K562 (cell line): ENCODE measurements around the gene PIK3CD. TPM values are rescaled to one million over a fixed set of nuclear protein-coding genes. Genes with fewer than 3 reads are reported as not detected.

Source experiments
- ARID2 ChIP-seq: fragments of 450-650 bp; IDR thresholded peaks from 2 replicates; pipeline ENCODE4 v1.6.1; 2017; ENCODE audit warnings: antibody characterized with exemption, mild to moderate bottlenecking
- CHD2 ChIP-seq: IDR thresholded peaks from 2 replicates; pipeline ENCODE4 v1.6.1; 2011; ENCODE audit warnings: low read depth, low read length
- DMBX1 ChIP-seq: fragments of 250-450 bp; sonication (Bioruptor Pico); IDR thresholded peaks from 2 replicates; pipeline ENCODE4 v1.8.0; 2022; ENCODE audit warnings: inconsistent platforms, mild to moderate bottlenecking, moderate library complexity, borderline replicate concordance
- ESRRB ChIP-seq: fragments of 250-450 bp; sonication (Bioruptor Pico); IDR thresholded peaks from 2 replicates; pipeline ENCODE4 v1.5.0; 2020; ENCODE audit warnings: mild to moderate bottlenecking, moderate library complexity, borderline replicate concordance
- NFRKB ChIP-seq: fragments of 450-650 bp; IDR thresholded peaks from 2 replicates; pipeline ENCODE4 v1.6.1; 2016; ENCODE audit warnings: low read depth
- NR2F6 ChIP-seq: fragments of 450-650 bp; formaldehyde crosslinking; IDR thresholded peaks from 2 replicates; pipeline ENCODE4 v1.4.0; 2020; ENCODE audit warnings: mild to moderate bottlenecking
- PHF20 ChIP-seq: fragments of 450-650 bp; IDR thresholded peaks from 2 replicates; pipeline ENCODE4 v1.6.1; 2018; ENCODE audit not compliant: partially characterized antibody
- YY1 ChIP-seq, 3 experiments: IDR thresholded peaks; 2 replicates each; pipeline ENCODE4 v1.6.1; 2011; ENCODE audit warnings: low read length in 2 of 3, mild to moderate bottlenecking in 2 of 3, moderate library complexity in 2 of 3, borderline replicate concordance in 1 of 3, control low read depth in 1 of 3, low read depth in 1 of 3; ENCODE audit not compliant: insufficient read depth in 3 of 3, insufficient replicate concordance in 2 of 3, control insufficient read depth in 1 of 3, insufficient read length in 1 of 3; ENCODE audit errors: extremely low read depth in 1 of 3
- ZNF146 ChIP-seq: IDR thresholded peaks from one replicate; pipeline ENCODE4 v1.6.1; 2018; ENCODE audit warnings: missing compliant biosample characterization; ENCODE audit not compliant: unreplicated experiment
- polyA plus RNA-seq, 8 experiments: library from polyadenylated mRNA; depleted of rRNA in 4 of 8; stranded (reverse) in 5 of 8; unstranded in 3 of 8; fragments of >200 nt; fragmentation: Nextera tagmentation in 2 of 8; fragmentation: Illumina TruSeq in 1 of 8; extraction: Ambion mirVana in 2 of 8; extraction: Trizol in 1 of 8; gene quantifications; 2 replicates each; pipeline versions ENCODE4 v1.2.1 to v1.2.3, GENCODE V29; 2011 to 2014; ENCODE audit warnings: inconsistent platforms in 1 of 8, missing spikeins in 1 of 8
- total RNA-seq, 7 experiments: library from RNA; depleted of rRNA in 6 of 7; stranded (reverse); fragments of >200 nt in 6 of 7; fragmentation: Illumina TruSeq in 2 of 7; extraction: Trizol in 2 of 7; gene quantifications; 2 replicates each; pipeline versions ENCODE4 v1.2.1 to v1.2.3, GENCODE V29; 2011 to 2021; ENCODE audit warnings: low replicate concordance in 1 of 7
- TF ChIP-seq, protein P1 (sequence below), 2 experiments: fragments of 450-650 bp in 1 of 2; sonication (generic) in 1 of 2; formaldehyde crosslinking; conservative IDR thresholded peaks; 2 replicates each; pipeline versions ENCODE4 v1.4.0 to v1.8.1; 2020 to 2022; ENCODE audit warnings: mild to moderate bottlenecking in 1 of 2, missing genetic modification reagents in 1 of 2
- TF ChIP-seq, protein P2 (sequence below): fragments of 450-650 bp; IDR thresholded peaks from 2 replicates; pipeline ENCODE4 v1.6.1; 2016; ENCODE audit warnings: mild to moderate bottlenecking, moderate library complexity
- TF ChIP-seq, protein P3 (sequence below), 2 experiments: fragments of 450-650 bp; IDR thresholded peaks; 2 replicates each; pipeline ENCODE4 v1.6.1; 2016

Gene PIK3CD
- total and polyA plus RNA-seq, 9 of the 15 experiments (the other 6 are each of a cell fraction or from before 2014, with no cell fraction given): 1.8 to 20.8 (median 7.2) TPM

DNA sequence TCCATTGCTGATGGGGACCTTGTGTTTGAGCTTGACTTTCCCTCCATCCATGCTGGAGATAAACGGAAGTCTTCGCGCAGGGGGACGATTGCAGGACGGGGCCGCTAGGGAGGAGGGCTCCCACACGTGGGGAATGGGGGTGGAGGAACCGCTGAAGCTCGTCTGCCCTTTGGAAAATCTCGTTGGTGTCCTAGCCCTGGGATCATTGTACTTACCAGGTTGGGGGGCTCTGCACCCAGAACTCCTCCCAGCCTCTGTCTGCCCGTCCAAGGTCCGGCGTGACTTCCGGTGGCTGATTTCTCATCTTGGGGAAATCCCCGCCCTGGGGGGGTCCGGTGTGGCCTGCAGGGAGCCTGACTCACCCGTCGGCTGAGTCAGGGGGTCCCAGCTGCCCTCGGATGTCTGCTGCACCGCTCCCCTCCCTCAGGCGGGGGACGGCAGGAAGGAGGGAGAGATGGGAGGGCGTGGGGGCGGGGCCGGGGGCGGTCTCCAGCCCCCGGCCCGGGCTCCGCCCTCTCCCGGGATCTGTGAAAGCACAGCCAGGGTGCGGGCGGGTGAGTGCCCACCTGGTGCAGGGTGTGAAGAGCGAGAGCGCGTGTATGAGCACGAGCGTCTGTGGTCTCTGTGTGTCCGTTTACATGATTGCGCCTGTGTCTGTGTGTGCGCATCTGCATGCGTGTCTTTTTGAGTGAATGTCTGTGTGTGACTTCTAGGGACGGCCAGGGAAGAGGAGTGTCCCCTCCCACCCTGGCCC is 35.8 kb downstream of the PIK3CD start (continued):
- no peak for TF ChIP-seq ESRRB (CRISPR knock-in tag)
- TF ChIP-seq, protein P1, sequence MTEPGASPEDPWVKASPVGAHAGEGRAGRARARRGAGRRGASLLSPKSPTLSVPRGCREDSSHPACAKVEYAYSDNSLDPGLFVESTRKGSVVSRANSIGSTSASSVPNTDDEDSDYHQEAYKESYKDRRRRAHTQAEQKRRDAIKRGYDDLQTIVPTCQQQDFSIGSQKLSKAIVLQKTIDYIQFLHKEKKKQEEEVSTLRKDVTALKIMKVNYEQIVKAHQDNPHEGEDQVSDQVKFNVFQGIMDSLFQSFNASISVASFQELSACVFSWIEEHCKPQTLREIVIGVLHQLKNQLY (CRISPR knock-in tag; conservative IDR thresholded peaks at IDR 0.05): no peak
- peak in 2 of 3 experiments; percentile 8 to 58 for TF ChIP-seq YY1 (IDR thresholded peaks at IDR 0.05; ENCODE audit: borderline replicate concordance in 1 of 3, control insufficient read depth in 1 of 3, extremely low read depth in 1 of 3, insufficient read depth in 3 of 3, insufficient read length in 1 of 3, insufficient replicate concordance in 2 of 3, low read depth in 1 of 3, low read length in 2 of 3)
- no peak for TF ChIP-seq ZNF146 (CRISPR knock-in tag)
- TF ChIP-seq PHF20: peak; percentile 87
- TF ChIP-seq, protein P2, sequence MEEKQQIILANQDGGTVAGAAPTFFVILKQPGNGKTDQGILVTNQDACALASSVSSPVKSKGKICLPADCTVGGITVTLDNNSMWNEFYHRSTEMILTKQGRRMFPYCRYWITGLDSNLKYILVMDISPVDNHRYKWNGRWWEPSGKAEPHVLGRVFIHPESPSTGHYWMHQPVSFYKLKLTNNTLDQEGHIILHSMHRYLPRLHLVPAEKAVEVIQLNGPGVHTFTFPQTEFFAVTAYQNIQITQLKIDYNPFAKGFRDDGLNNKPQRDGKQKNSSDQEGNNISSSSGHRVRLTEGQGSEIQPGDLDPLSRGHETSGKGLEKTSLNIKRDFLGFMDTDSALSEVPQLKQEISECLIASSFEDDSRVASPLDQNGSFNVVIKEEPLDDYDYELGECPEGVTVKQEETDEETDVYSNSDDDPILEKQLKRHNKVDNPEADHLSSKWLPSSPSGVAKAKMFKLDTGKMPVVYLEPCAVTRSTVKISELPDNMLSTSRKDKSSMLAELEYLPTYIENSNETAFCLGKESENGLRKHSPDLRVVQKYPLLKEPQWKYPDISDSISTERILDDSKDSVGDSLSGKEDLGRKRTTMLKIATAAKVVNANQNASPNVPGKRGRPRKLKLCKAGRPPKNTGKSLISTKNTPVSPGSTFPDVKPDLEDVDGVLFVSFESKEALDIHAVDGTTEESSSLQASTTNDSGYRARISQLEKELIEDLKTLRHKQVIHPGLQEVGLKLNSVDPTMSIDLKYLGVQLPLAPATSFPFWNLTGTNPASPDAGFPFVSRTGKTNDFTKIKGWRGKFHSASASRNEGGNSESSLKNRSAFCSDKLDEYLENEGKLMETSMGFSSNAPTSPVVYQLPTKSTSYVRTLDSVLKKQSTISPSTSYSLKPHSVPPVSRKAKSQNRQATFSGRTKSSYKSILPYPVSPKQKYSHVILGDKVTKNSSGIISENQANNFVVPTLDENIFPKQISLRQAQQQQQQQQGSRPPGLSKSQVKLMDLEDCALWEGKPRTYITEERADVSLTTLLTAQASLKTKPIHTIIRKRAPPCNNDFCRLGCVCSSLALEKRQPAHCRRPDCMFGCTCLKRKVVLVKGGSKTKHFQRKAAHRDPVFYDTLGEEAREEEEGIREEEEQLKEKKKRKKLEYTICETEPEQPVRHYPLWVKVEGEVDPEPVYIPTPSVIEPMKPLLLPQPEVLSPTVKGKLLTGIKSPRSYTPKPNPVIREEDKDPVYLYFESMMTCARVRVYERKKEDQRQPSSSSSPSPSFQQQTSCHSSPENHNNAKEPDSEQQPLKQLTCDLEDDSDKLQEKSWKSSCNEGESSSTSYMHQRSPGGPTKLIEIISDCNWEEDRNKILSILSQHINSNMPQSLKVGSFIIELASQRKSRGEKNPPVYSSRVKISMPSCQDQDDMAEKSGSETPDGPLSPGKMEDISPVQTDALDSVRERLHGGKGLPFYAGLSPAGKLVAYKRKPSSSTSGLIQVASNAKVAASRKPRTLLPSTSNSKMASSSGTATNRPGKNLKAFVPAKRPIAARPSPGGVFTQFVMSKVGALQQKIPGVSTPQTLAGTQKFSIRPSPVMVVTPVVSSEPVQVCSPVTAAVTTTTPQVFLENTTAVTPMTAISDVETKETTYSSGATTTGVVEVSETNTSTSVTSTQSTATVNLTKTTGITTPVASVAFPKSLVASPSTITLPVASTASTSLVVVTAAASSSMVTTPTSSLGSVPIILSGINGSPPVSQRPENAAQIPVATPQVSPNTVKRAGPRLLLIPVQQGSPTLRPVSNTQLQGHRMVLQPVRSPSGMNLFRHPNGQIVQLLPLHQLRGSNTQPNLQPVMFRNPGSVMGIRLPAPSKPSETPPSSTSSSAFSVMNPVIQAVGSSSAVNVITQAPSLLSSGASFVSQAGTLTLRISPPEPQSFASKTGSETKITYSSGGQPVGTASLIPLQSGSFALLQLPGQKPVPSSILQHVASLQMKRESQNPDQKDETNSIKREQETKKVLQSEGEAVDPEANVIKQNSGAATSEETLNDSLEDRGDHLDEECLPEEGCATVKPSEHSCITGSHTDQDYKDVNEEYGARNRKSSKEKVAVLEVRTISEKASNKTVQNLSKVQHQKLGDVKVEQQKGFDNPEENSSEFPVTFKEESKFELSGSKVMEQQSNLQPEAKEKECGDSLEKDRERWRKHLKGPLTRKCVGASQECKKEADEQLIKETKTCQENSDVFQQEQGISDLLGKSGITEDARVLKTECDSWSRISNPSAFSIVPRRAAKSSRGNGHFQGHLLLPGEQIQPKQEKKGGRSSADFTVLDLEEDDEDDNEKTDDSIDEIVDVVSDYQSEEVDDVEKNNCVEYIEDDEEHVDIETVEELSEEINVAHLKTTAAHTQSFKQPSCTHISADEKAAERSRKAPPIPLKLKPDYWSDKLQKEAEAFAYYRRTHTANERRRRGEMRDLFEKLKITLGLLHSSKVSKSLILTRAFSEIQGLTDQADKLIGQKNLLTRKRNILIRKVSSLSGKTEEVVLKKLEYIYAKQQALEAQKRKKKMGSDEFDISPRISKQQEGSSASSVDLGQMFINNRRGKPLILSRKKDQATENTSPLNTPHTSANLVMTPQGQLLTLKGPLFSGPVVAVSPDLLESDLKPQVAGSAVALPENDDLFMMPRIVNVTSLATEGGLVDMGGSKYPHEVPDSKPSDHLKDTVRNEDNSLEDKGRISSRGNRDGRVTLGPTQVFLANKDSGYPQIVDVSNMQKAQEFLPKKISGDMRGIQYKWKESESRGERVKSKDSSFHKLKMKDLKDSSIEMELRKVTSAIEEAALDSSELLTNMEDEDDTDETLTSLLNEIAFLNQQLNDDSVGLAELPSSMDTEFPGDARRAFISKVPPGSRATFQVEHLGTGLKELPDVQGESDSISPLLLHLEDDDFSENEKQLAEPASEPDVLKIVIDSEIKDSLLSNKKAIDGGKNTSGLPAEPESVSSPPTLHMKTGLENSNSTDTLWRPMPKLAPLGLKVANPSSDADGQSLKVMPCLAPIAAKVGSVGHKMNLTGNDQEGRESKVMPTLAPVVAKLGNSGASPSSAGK: peak; percentile 94
- 0 out of 2 replicates have a peak, but pooled peaks have one; percentile 40 for TF ChIP-seq ARID2
- peak; percentile 52 for TF ChIP-seq DMBX1 (CRISPR knock-in tag)
- TF ChIP-seq, protein P3, sequence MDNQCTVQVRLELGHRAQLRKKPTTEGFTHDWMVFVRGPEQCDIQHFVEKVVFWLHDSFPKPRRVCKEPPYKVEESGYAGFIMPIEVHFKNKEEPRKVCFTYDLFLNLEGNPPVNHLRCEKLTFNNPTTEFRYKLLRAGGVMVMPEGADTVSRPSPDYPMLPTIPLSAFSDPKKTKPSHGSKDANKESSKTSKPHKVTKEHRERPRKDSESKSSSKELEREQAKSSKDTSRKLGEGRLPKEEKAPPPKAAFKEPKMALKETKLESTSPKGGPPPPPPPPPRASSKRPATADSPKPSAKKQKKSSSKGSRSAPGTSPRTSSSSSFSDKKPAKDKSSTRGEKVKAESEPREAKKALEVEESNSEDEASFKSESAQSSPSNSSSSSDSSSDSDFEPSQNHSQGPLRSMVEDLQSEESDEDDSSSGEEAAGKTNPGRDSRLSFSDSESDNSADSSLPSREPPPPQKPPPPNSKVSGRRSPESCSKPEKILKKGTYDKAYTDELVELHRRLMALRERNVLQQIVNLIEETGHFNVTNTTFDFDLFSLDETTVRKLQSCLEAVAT (IDR thresholded peaks at IDR 0.05): no peak
- TF ChIP-seq CHD2: peak; percentile 15; the same call in 1 of the 2 replicates
- 0 out of 2 replicates have a peak, but pooled peaks have one; percentile 21 for TF ChIP-seq NR2F6 (CRISPR knock-in tag)
- TF ChIP-seq NFRKB: peak; percentile 83
